HG03575 (cell line): ENCODE measurements around the gene BTNL9.

Experiments
- ATAC-seq: cut with Tn5 transposase; IDR thresholded peaks from one replicate; pipeline ENCODE4 v1.9.1; 2021; ENCODE audit not compliant: unreplicated experiment, insufficient number of reproducible peaks, low FRiP score; ENCODE audit errors: extremely low read depth

The BTNL9 gene

GRCh38 chr5:181111010-181111409 lies 70.9 kb downstream of the BTNL9 start:
- ATAC-seq: no peak
